IMR-90 (cell line): ENCODE data around the gene SLC9A9. TPM values are rescaled to one million over a fixed set of nuclear protein-coding genes. Genes with fewer than 3 reads are reported as not detected.

Experiments used
- ATAC-seq: fragments of 200-7000 bp; cut with Tn5 transposase; 2 replicates; pipeline ENCODE4 v1.9.1; 2020; ENCODE audit warnings: low read depth, mild to moderate bottlenecking, moderate library complexity
- BruUV-seq: library from RNA; stranded (reverse); fragments of 400-500 nt; replicated peaks from 2 replicates; lab custom pipeline; 2021; lab: Mats Ljungman, UMichigan
- CTCF ChIA-PET: fragments of 300-600 bp; formaldehyde crosslinking; extraction: SDS; loops from one replicate; lab custom pipeline; 2021; ENCODE audit warnings: antibody characterized with exemption; lab: Yijun Ruan, JAX
- POLR2A ChIA-PET: fragments of 300-600 bp; sonication (Branson Sonifier 250); formaldehyde crosslinking; loops from one replicate; lab custom pipeline; 2022; ENCODE audit warnings: antibody characterized with exemption; ENCODE audit not compliant: unreplicated experiment; lab: Charles Lee
- DNase-seq: peaks from one replicate; pipeline ENCODE4 v3.0.0; 2013
- H2AFZ ChIP-seq: replicated peaks from 2 replicates; pipeline ENCODE3; 2013; ENCODE audit warnings: low read length, mild to moderate bottlenecking; ENCODE audit not compliant: poor library complexity
- H2AK5ac ChIP-seq: 2 replicates; pipeline ENCODE4 v1.6.1; 2013; ENCODE audit warnings: low read depth, low read length, inconsistent platforms
- H2AK9ac ChIP-seq: replicated peaks from 2 replicates; pipeline ENCODE3; 2013; ENCODE audit warnings: mild to moderate bottlenecking, low read depth, low read length, moderate library complexity; ENCODE audit not compliant: poor library complexity
- H2BK120ac ChIP-seq: 2 replicates; pipeline ENCODE4 v1.6.1; 2013; ENCODE audit warnings: low read depth, low read length, inconsistent platforms
- H2BK15ac ChIP-seq: 3 replicates; pipeline ENCODE4 v1.6.1; 2013; ENCODE audit warnings: low read depth, low read length, inconsistent platforms
- H2BK20ac ChIP-seq: 2 replicates; pipeline ENCODE4 v1.6.1; 2013; ENCODE audit warnings: low read depth, mild to moderate bottlenecking, inconsistent platforms, low read length, moderate library complexity
- H2BK5ac ChIP-seq: 2 replicates; pipeline ENCODE4 v1.6.1; 2013; ENCODE audit warnings: mild to moderate bottlenecking, low read depth, low read length, inconsistent platforms; ENCODE audit not compliant: poor library complexity, severe bottlenecking
- H3K14ac ChIP-seq: replicated peaks from 2 replicates; pipeline ENCODE4 v1.6.1; 2013; ENCODE audit warnings: low read depth, low read length, inconsistent platforms
- H3K18ac ChIP-seq: 2 replicates; pipeline ENCODE4 v1.6.1; 2013; ENCODE audit warnings: low read depth, low read length, control low read depth
- H3K23ac ChIP-seq: 2 replicates; pipeline ENCODE4 v1.6.1; 2013; ENCODE audit warnings: low read depth, low read length, inconsistent platforms
- H3K27ac ChIP-seq: 2 replicates; pipeline ENCODE4 v1.5.1; 2013; ENCODE audit warnings: mild to moderate bottlenecking, control low read depth, low read length; ENCODE audit not compliant: insufficient read depth
- H3K27me3 ChIP-seq: 2 replicates; pipeline ENCODE4 v1.6.1; 2013; ENCODE audit warnings: low read length; ENCODE audit not compliant: control insufficient read depth, insufficient read depth
- H3K36me3 ChIP-seq: 2 replicates; pipeline ENCODE4 v1.6.1; 2013; ENCODE audit warnings: low read length, mixed read lengths; ENCODE audit not compliant: control insufficient read depth, insufficient read depth
- H3K4ac ChIP-seq: 2 replicates; pipeline ENCODE4 v1.6.1; 2013; ENCODE audit warnings: low read depth, low read length, inconsistent platforms
- H3K4me1 ChIP-seq: 2 replicates; pipeline ENCODE4 v1.6.1; 2013; ENCODE audit warnings: low read length, mixed read lengths; ENCODE audit not compliant: control insufficient read depth, insufficient read depth
- H3K4me2 ChIP-seq: 2 replicates; pipeline ENCODE4 v1.6.1; 2013; ENCODE audit warnings: low read depth, mild to moderate bottlenecking, control low read depth, low read length, moderate library complexity
- H3K4me3 ChIP-seq: 2 replicates; pipeline ENCODE4 v1.5.1; 2013; ENCODE audit warnings: low read depth, mild to moderate bottlenecking, control low read depth, low read length, moderate library complexity; ENCODE audit not compliant: insufficient read depth
- H3K56ac ChIP-seq: 2 replicates; pipeline ENCODE4 v1.6.1; 2013; ENCODE audit warnings: low read length, inconsistent platforms; ENCODE audit not compliant: insufficient read depth; ENCODE audit errors: extremely low read depth
- H3K79me1 ChIP-seq, 2 experiments: 2 replicates each; pipeline ENCODE4 v1.6.1; 2013; ENCODE audit warnings: low read length in 2 of 2, inconsistent platforms in 1 of 2, low read depth in 1 of 2
- H3K9ac ChIP-seq: 2 replicates; pipeline ENCODE4 v1.6.1; 2013; ENCODE audit warnings: low read depth, low read length, control low read depth
- H3K9me1 ChIP-seq: 2 replicates; pipeline ENCODE4 v1.6.1; 2013; ENCODE audit warnings: low read length, inconsistent platforms; ENCODE audit not compliant: insufficient read depth
- H3K9me3 ChIP-seq: 2 replicates; pipeline ENCODE4 v1.6.1; 2013; ENCODE audit warnings: low read length; ENCODE audit not compliant: control insufficient read depth, insufficient read depth
- H4K20me1 ChIP-seq: 2 replicates; pipeline ENCODE4 v1.6.1; 2013; ENCODE audit warnings: low read length, inconsistent platforms; ENCODE audit not compliant: insufficient read depth
- H4K5ac ChIP-seq: 2 replicates; pipeline ENCODE4 v1.6.1; 2013; ENCODE audit warnings: mild to moderate bottlenecking, low read depth, low read length, control low read depth
- H4K8ac ChIP-seq, 2 experiments: 2 replicates each; pipeline ENCODE4 v1.6.1; 2013; ENCODE audit warnings: low read depth in 2 of 2, low read length in 2 of 2, control low read depth in 1 of 2, inconsistent platforms in 1 of 2
- H4K91ac ChIP-seq: 2 replicates; pipeline ENCODE4 v1.6.1; 2013; ENCODE audit warnings: low read depth, low read length, inconsistent platforms; ENCODE audit not compliant: insufficient read depth
- BHLHE40 ChIP-seq: fragments of 150-350 bp; IDR thresholded peaks from 2 replicates; pipeline ENCODE4 v1.6.1; 2016; ENCODE audit warnings: mild to moderate bottlenecking, low read depth, low read length
- CEBPB ChIP-seq: IDR thresholded peaks from 2 replicates; pipeline ENCODE4 v1.6.1; 2012; ENCODE audit warnings: low read depth, low read length, improper control_type of control experiment
- CHD1 ChIP-seq: IDR thresholded peaks from 2 replicates; pipeline ENCODE4 v1.6.1; 2012; ENCODE audit warnings: low read depth, low read length, improper control_type of control experiment
- CTCF ChIP-seq: conservative IDR thresholded peaks from 2 replicates; pipeline ENCODE4 v1.5.1; 2012; ENCODE audit warnings: mild to moderate bottlenecking, low read depth, low read length, improper control_type of control experiment
- FOS ChIP-seq: fragments of 150-350 bp; IDR thresholded peaks from 2 replicates; pipeline ENCODE4 v1.6.1; 2016; ENCODE audit warnings: low read depth, low read length
- MAFK ChIP-seq: IDR thresholded peaks from 2 replicates; pipeline ENCODE4 v1.6.1; 2012; ENCODE audit warnings: low read depth, low read length, improper control_type of control experiment
- MAZ ChIP-seq: IDR thresholded peaks from 2 replicates; pipeline ENCODE4 v1.6.1; 2012; ENCODE audit warnings: low read depth, mild to moderate bottlenecking, low read length, improper control_type of control experiment, moderate library complexity, borderline replicate concordance
- MXI1 ChIP-seq: IDR thresholded peaks from 2 replicates; pipeline ENCODE4 v1.6.1; 2012; ENCODE audit warnings: low read depth, mild to moderate bottlenecking, low read length, moderate library complexity, borderline replicate concordance
- NFE2L2 ChIP-seq: fragments of 150-350 bp; IDR thresholded peaks from 2 replicates; pipeline ENCODE4 v1.6.1; 2016; ENCODE audit warnings: low read depth, mild to moderate bottlenecking, low read length
- POLR2A ChIP-seq: IDR thresholded peaks from 2 replicates; pipeline ENCODE4 v1.6.1; 2012; ENCODE audit warnings: mild to moderate bottlenecking, low read depth, low read length
- RAD21 ChIP-seq: IDR thresholded peaks from 2 replicates; pipeline ENCODE4 v1.6.1; 2012; ENCODE audit warnings: low read length, improper control_type of control experiment
- RCOR1 ChIP-seq: IDR thresholded peaks from 2 replicates; pipeline ENCODE4 v1.6.1; 2012; ENCODE audit warnings: mild to moderate bottlenecking, low read length, improper control_type of control experiment; ENCODE audit not compliant: insufficient replicate concordance
- RFX5 ChIP-seq: IDR thresholded peaks from 2 replicates; pipeline ENCODE4 v1.8.0; 2012; ENCODE audit warnings: low read depth, mild to moderate bottlenecking, low read length, moderate library complexity
- SMC3 ChIP-seq: fragments of 150-350 bp; IDR thresholded peaks from 2 replicates; pipeline ENCODE4 v1.6.1; 2016; ENCODE audit warnings: low read depth, mild to moderate bottlenecking, antibody characterized with exemption, low read length, moderate library complexity
- WGBS, 2 experiments: methylation state at CpG; one replicate each; pipeline versions ENCODE4 v1.1.5 to v1.1.7; 2013; ENCODE audit warnings: missing lambda C conversion rate in 2 of 2; ENCODE audit not compliant: insufficient read length in 1 of 2; ENCODE audit errors: extremely low coverage in 2 of 2; 5-methylcytosine and 5-hydroxymethylcytosine counted together
- dilution Hi-C: fragments of 300-500 bp; cut with HindIII; formaldehyde crosslinking; loops from one replicate; pipeline ENCODE4 v1.14.3; 2018; ENCODE audit warnings: low sequenced_read_pairs; ENCODE audit not compliant: unreplicated experiment
- in situ Hi-C: fragments of 300-500 bp; cut with MboI; formaldehyde crosslinking; loops from 3 replicates; pipeline ENCODE4 v1.14.3; 2019; ENCODE audit warnings: low sequenced_read_pairs, inconsistent platforms, mixed read lengths
- intact Hi-C: fragments of 100-400 bp; cut with micrococcal nuclease; formaldehyde crosslinking; loops from 2 replicates; pipeline ENCODE4 v1.10.0; 2022
- polyA plus RNA-seq, 3 experiments: library from polyadenylated mRNA; depleted of rRNA; stranded (reverse); fragments of >200 nt; gene quantifications; 2 replicates each; pipeline ENCODE4 v1.2.3, GENCODE V29; 2012; ENCODE audit warnings: low replicate concordance in 1 of 3
- total RNA-seq: library from RNA; depleted of rRNA; stranded (reverse); fragments of >200 nt; gene quantifications from 2 replicates; pipeline ENCODE4 v1.2.3, GENCODE V29; 2012
- TF ChIP-seq, protein P1 (sequence below): fragments of 150-350 bp; IDR thresholded peaks from 2 replicates; pipeline ENCODE4 v1.6.1; 2017; ENCODE audit warnings: mild to moderate bottlenecking, antibody characterized with exemption, low read length, low read depth
- TF ChIP-seq, protein P2 (sequence below): fragments of 150-350 bp; IDR thresholded peaks from 2 replicates; pipeline ENCODE4 v1.6.1; 2016; ENCODE audit warnings: low read depth, mild to moderate bottlenecking, low read length, moderate library complexity, borderline replicate concordance

The SLC9A9 gene
- total and polyA plus RNA-seq, 2 of the 4 experiments (the other 2 are of a cell fraction): 1.4 to 2.3 TPM

GRCh38 chr3:143366672-143367071, 481.6 kb downstream of the SLC9A9 start:
- TF ChIP-seq RAD21: no peak
- TF ChIP-seq RFX5: no peak
- TF ChIP-seq, protein P1, sequence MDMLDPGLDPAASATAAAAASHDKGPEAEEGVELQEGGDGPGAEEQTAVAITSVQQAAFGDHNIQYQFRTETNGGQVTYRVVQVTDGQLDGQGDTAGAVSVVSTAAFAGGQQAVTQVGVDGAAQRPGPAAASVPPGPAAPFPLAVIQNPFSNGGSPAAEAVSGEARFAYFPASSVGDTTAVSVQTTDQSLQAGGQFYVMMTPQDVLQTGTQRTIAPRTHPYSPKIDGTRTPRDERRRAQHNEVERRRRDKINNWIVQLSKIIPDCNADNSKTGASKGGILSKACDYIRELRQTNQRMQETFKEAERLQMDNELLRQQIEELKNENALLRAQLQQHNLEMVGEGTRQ: no peak
- no peak for TF ChIP-seq RCOR1
- TF ChIP-seq MXI1: no peak
- no peak for TF ChIP-seq MAFK
- no peak for TF ChIP-seq MAZ
- TF ChIP-seq, protein P2, sequence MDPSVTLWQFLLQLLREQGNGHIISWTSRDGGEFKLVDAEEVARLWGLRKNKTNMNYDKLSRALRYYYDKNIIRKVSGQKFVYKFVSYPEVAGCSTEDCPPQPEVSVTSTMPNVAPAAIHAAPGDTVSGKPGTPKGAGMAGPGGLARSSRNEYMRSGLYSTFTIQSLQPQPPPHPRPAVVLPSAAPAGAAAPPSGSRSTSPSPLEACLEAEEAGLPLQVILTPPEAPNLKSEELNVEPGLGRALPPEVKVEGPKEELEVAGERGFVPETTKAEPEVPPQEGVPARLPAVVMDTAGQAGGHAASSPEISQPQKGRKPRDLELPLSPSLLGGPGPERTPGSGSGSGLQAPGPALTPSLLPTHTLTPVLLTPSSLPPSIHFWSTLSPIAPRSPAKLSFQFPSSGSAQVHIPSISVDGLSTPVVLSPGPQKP: no peak
- no peak for TF ChIP-seq FOS
- TF ChIP-seq POLR2A: no peak
- TF ChIP-seq CTCF: no peak
- TF ChIP-seq BHLHE40: no peak
- no peak for TF ChIP-seq NFE2L2
- TF ChIP-seq CEBPB: no peak
- TF ChIP-seq CHD1: no peak
- TF ChIP-seq SMC3: no peak
- no peaks in the 10 kb centered on the region for H4K20me1 ChIP-seq
- intact Hi-C loops (no loop called here), dilution Hi-C loops (no loop called here), in situ Hi-C loops (no loop called here)
- H3K9ac ChIP-seq: no peak overlapping the region
- H2BK120ac ChIP-seq: no peak overlapping the region
- H4K8ac ChIP-seq: no peak overlapping the region
- ChIA-PET CTCF (no interaction called here), POLR2A (no interaction called here)
- H3K18ac ChIP-seq: no peak overlapping the region
- H3K4me2 ChIP-seq: no peak overlapping the region
- H2BK5ac ChIP-seq: no peak overlapping the region
- H2AFZ ChIP-seq: no peak overlapping the region
- no peak overlapping the region for H2BK20ac ChIP-seq
- no peaks in the 10 kb centered on the region for H3K79me1 ChIP-seq
- no peak overlapping the region for H3K27ac ChIP-seq
- H3K23ac ChIP-seq: no peak overlapping the region
- H3K36me3 ChIP-seq: no peaks in the 10 kb centered on the region
- H3K9me1 ChIP-seq: no peaks in the 10 kb centered on the region
- no peak overlapping the region for H2AK9ac ChIP-seq
- no peak overlapping the region for H4K5ac ChIP-seq
- DNase-seq (no peak), ATAC-seq (no peak)
- no peaks in the 10 kb centered on the region for H3K4me1 ChIP-seq
- no peak overlapping the region for H3K4ac ChIP-seq
- no peak overlapping the region for H3K14ac ChIP-seq
- BruUV-seq: no TSS peak
- H3K27me3 ChIP-seq: no peaks in the 10 kb centered on the region
- no peak overlapping the region for H4K91ac ChIP-seq
- no peaks in the 10 kb centered on the region for H3K9me3 ChIP-seq
- no peak overlapping the region for H3K56ac ChIP-seq
- H2BK15ac ChIP-seq: no peak overlapping the region
- WGBS, 2 experiments: no CpG with 5 or more reads among the region's 1 CpG
- no peak overlapping the region for H2AK5ac ChIP-seq
- no peak overlapping the region for H3K4me3 ChIP-seq
